Mesothelial cell of epicardium (in vitro differentiated cells): ENCODE data around the gene ATP6AP2. TPM values are rescaled to one million over a fixed set of nuclear protein-coding genes. Genes with fewer than 3 reads are reported as not detected.

Experiments
- DNase-seq, 2 experiments: peaks; one replicate each; pipeline ENCODE4 v3.0.0; 2021; ENCODE audit warnings: low spot score in 2 of 2; ENCODE audit not compliant: unreplicated experiment in 2 of 2
- H3K27ac Mint-ChIP-seq: 2 replicates; pipeline ENCODE4 v1.8.0; 2021; ENCODE audit warnings: mixed read lengths
- H3K27me3 Mint-ChIP-seq: 2 replicates; pipeline ENCODE4 v1.8.0; 2021; ENCODE audit warnings: low read depth, mixed read lengths
- H3K36me3 Mint-ChIP-seq: 2 replicates; pipeline ENCODE4 v1.8.0; 2021; ENCODE audit warnings: mixed read lengths
- H3K4me1 Mint-ChIP-seq: 2 replicates; pipeline ENCODE4 v1.8.0; 2021; ENCODE audit warnings: mixed read lengths
- H3K4me3 Mint-ChIP-seq: 2 replicates; pipeline ENCODE4 v1.8.0; 2021; ENCODE audit warnings: mild to moderate bottlenecking, moderate library complexity, mixed read lengths
- H3K9me3 Mint-ChIP-seq: 2 replicates; pipeline ENCODE4 v1.8.0; 2021; ENCODE audit warnings: mixed read lengths
- CTCF ChIP-seq: fragments of 200-600 bp; sonication (generic); IDR thresholded peaks from one replicate; pipeline ENCODE4 v1.5.0; 2021; ENCODE audit warnings: antibody characterized with exemption; ENCODE audit not compliant: unreplicated experiment
- total RNA-seq: library from RNA; stranded (reverse); gene quantifications from 3 replicates; pipeline ENCODE4 v1.2.1, GENCODE V29; 2021

ATP6AP2 gene
- total RNA-seq, 1 donor from 2014 or later, result 85.6 TPM

DNA sequence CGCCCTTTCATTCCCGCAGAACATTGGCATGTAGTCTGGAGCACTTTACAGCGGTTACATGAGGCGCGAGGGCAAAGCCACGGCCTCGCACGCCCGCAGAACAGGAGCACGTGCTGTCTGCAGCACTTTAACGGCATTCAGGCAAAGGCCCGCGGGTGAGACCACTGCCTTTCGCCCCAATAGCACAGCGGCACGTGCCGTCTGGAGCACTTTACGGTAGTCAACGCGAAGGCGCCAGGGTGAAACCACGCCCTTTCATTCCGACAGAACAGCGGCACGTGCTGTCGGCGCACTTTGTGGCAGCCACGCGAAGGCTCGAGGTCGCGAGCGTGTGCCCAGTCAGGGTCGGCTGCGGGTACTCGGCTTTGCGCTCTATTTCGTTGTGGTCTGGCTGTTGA, 42.4 kb downstream of the ATP6AP2 start, which contains the start of gene MPC1L:
Gene MPC1L (plus strand): TSS at position 290 of the 398 bp plus-strand sequence. CDS start 138 bp downstream, outside the sequence.
- H3K27ac Mint-ChIP-seq, result no peak within 1 kb of the TSS
- no peaks in the 10 kb centered on the region for H3K4me1 Mint-ChIP-seq
- H3K4me3 Mint-ChIP-seq, result no peak within 1 kb of the TSS
- no peaks in the 10 kb centered on the region for H3K27me3 Mint-ChIP-seq
- no peak for DNase-seq
- H3K36me3 Mint-ChIP-seq, result peaks cover 3% of the 10 kb centered on the region
- H3K9me3 Mint-ChIP-seq, result peaks cover 23% of the 10 kb centered on the region
- TF ChIP-seq CTCF, result no peak

- H3K4me3 Mint-ChIP-seq, result no peak overlapping the region
- no peaks in the 10 kb centered on the region for H3K27me3 Mint-ChIP-seq
- H3K27ac Mint-ChIP-seq, result no peak overlapping the region
- no peak for DNase-seq
- H3K36me3 Mint-ChIP-seq, result peaks cover 5% of the 10 kb centered on the region
- no peaks in the 10 kb centered on the region for H3K4me1 Mint-ChIP-seq
- peaks cover 25% of the 10 kb centered on the region for H3K9me3 Mint-ChIP-seq
- no peak for TF ChIP-seq CTCF
Measured at GRCh38 chrX:40623665-40624064, 42.9 kb downstream of the ATP6AP2 start.

- no peak for DNase-seq
- Mint-ChIP-seq H3K27me3 (no peaks in the 10 kb centered on the region), H3K27ac (no peak overlapping the region), H3K9me3 (peaks cover 25% of the 10 kb centered on the region), H3K36me3 (peaks cover 5% of the 10 kb centered on the region), H3K4me3 (no peak overlapping the region), H3K4me1 (no peaks in the 10 kb centered on the region)
- TF ChIP-seq CTCF, result no peak
Measured at GRCh38 chrX:40625294-40625693, 44.5 kb downstream of the ATP6AP2 start.

GRCh38 chrX:40628506-40628905, 47.7 kb downstream of the ATP6AP2 start:
- H3K9me3 Mint-ChIP-seq, result peaks cover 25% of the 10 kb centered on the region

GRCh38 chrX:40632199-40632598, 51.4 kb downstream of the ATP6AP2 start:
- Mint-ChIP-seq H3K4me3 (no peak overlapping the region), H3K4me1 (no peaks in the 10 kb centered on the region), H3K9me3 (peaks cover 14% of the 10 kb centered on the region), H3K27ac (no peak overlapping the region), H3K27me3 (no peaks in the 10 kb centered on the region), H3K36me3 (peaks cover 27% of the 10 kb centered on the region)
- DNase-seq, result no peak
- no peak for TF ChIP-seq CTCF

More at GRCh38 chrX:40628506-40628905, 47.7 kb downstream of the ATP6AP2 start:
- H3K27me3 Mint-ChIP-seq, result no peaks in the 10 kb centered on the region
- no peak for TF ChIP-seq CTCF
- H3K4me1 Mint-ChIP-seq, result no peaks in the 10 kb centered on the region
- peaks cover 10% of the 10 kb centered on the region for H3K36me3 Mint-ChIP-seq
- H3K4me3 Mint-ChIP-seq, result no peak overlapping the region
- no peak for DNase-seq
- no peak overlapping the region for H3K27ac Mint-ChIP-seq

DNA sequence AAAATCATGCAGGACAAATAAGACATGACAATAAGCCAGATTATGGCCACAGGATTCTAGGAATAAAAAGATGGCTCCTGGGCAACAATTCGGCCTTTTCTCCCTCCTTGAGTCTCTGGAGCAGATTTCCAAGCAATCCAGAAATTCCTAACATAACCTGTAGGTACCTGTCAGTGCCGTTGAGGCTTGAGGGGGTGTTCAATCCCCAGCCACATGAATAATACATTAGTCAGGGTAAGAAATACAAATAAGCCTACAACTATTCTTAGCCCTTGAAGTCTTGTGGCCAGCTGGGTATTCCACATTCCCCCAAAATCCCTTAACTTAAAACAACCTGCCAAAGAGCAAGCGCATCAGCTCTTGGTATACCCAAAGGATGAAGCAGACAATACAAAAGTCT, 56.9 kb downstream of the ATP6AP2 start:
- no peak for TF ChIP-seq CTCF
- no peaks in the 10 kb centered on the region for H3K4me1 Mint-ChIP-seq
- H3K27me3 Mint-ChIP-seq, result no peaks in the 10 kb centered on the region
- H3K4me3 Mint-ChIP-seq, result no peak overlapping the region
- H3K9me3 Mint-ChIP-seq, result peaks cover 11% of the 10 kb centered on the region
- DNase-seq, result no peak
- no peak overlapping the region for H3K27ac Mint-ChIP-seq
- peaks cover 17% of the 10 kb centered on the region for H3K36me3 Mint-ChIP-seq
